ENCODE results near the gene SLC5A5.

The SLC5A5 gene

DNA sequence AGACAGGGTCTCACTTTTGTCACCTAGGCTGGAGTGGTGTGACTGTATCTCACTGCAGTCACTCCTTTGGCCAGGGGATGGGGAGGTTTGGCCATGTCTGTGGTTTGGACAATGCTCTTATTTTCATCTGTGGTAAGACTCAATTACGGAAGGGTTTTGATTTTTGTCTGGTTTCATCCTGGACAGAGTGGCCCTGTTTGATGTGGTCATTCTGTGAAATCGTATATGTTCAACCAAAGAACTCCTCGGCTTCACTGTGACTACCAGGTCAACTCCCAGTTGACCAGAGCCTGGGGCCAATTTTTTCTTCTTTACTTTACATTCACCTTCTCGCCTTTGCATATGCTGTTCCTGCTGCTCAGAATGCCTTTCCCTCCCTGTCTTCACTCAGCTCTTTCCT, 54.3 kb downstream of the SLC5A5 start:
- no peak for DNase-seq

DNA sequence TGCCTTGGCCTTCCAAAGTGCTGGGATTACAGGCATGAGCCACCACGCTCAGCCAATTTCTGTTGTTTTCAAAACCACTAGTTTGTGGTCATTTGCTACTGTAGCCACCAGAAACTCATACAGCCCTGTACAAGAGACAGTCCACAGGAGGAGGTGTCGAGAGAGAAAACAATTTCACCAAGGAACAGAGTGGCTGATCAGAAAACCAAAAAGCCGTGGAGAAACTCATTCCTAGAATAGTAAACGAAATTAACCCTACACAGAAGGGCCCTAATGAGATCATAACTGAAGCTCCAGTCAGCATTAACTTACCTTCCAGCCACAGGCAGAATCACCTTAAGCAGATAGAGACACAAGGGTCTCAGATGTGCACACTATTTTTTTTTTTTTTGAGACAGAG, 57.3 kb downstream of the SLC5A5 start:
- DNase-seq = no peak

DNA sequence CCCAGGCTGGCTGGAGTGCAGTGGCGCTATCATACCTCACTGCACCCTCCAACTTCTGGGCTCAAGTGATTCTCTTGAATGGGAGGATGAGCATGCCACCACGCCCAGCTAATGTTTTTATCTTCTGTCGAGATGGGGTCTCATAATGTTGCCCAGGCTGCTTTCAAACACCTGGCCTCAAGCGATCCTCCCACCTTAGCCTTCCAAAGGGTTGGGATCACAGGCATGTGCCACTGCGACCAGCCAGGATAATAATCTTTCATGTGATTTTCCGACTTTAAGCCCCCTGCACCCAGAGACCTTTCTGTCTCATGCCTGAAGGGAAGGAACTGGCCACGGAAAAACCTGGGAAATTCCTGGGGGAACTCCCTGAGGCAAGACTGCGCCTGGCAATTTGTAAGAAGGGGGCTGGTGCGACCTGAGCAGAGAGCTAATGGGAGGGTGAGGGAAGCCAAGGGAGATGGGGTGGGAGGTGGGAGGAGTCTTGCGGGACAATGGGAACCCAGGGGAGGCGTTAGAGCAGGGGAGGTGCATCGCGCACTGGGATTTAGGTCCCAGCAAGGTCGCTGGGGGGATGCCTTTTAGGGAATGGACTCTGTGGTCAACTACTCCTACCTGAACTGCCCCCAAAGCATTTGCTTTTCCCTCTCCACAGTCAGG, 59.9 kb downstream of the SLC5A5 start:
- no peak for DNase-seq

DNA sequence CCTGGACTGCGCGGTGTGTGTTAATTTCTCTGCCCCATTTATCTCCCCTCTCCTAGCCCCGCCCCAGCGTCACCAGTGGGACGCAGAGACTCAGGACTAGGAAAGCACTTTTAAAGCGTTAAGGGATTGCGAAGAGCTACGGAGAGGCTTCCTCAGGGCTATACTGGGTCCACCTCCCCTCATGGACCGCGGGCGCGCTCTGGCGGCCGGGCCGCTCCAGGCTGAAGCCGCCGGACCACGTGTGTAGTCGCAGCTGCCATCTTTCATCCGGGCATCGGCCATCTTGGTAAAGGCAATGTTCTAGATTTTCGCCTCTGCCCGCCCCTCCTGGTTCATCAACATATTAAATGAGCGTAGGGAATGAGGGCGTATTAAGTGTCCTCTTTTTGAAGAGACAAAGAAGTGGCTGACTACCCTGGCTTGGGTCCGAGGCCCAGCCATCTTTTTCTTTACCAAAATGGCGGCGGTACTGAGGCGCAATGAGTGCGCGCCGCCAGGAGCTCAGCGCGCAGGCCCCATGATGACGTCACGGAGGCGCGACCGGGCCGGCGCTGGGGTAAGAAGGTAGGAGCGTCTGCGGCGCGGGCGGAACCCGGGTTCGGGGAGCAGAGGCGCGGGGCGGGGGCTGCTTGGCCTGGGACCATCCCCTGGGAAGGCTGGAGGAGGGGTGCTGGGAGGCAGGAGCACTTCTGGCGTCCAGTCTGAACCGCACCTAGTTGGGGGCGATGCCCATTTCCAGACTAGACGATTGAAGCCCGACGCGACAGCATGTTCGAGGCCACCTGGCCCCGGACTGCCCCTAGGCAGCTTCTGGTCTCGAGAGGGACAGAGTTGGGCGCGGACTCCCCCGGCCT, 61.0 kb downstream of the SLC5A5 start, which contains the start of gene CCDC124:
Gene CCDC124, plus strand, starts transcription at position 531 of the 854 bp plus-strand sequence. CDS start 3,406 bp downstream, outside the sequence.
- DNase-seq = peak; percentile 82

DNA sequence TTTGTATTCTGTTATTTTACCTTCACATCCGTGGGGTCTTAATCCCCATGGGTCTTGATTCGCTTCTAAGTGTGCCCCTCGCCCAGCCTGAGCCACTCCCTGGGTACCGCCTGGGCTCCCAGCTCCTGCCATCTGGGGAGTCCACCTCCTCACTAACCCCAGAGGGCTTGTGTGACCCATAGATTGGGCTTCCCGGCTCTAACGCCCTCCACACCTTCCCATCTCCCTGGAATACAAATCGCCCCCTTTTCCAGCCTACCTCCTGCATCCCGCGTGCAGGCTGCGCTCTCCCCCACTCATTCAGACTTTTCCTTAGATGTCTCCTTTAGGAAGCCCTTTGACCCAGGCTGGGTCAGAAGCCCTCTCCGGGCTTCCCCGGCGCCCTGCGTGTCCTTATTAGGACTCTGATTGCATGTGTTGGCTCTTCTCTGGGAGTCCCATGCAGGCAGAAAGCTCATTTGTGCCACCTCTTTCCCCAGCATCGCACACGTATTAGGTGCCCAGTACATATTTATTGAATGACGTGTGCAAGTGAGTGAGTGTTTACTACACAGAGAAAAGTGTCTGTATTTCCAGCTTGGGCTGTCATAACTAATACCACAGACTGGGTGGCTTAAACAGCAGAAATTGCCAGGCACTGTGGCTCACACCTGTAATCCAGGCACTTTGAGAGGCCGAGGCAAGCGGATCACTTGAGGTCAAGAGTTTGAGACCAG, 61.8 kb downstream of the SLC5A5 start:
- peak; percentile 54 for DNase-seq

DNA sequence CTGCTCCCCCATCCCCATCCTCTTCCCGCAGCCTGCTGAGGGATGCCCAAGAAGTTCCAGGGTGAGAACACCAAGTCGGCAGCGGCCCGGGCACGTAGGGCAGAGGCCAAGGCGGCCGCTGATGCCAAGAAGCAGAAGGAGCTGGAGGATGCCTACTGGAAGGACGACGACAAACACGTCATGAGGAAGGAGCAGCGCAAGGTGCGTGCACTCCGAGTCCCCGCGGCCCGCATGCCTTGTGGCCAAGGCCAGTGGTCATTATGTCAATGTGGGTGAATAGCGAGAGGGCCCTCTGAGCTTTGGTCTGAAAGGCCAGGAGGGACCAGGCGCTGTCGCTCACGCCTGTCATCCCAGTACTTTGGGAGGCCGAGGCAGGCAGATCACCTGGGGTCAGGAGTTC, 64.6 kb downstream of the SLC5A5 start:
- DNase-seq = no peak

DNA sequence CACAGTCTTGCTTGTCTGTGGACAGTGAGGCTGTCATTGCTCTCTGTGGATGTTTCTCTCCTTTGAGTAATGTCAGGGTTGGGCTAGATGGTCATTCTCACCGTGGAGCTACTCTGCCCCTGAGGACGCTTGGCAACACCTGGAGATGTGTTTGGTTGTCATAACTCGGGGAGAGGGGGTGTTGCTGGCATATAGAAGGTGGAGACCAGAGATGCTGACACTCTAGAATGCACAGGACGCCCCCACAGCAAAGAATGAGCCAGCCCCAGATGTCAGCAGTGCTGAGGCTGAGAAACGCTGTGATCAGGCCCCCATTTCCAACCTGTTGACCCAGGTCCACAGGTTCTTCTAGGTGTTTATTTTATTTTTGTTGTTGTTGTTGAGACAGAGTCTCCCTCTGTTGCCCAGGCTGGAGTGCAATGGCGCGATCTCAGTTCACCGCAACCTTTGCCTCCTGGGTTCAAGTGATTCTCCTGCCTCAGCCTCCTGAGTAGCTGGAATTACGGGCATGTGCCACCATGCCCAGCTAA, 65.7 kb downstream of the SLC5A5 start:
- DNase-seq = no peak

DNA sequence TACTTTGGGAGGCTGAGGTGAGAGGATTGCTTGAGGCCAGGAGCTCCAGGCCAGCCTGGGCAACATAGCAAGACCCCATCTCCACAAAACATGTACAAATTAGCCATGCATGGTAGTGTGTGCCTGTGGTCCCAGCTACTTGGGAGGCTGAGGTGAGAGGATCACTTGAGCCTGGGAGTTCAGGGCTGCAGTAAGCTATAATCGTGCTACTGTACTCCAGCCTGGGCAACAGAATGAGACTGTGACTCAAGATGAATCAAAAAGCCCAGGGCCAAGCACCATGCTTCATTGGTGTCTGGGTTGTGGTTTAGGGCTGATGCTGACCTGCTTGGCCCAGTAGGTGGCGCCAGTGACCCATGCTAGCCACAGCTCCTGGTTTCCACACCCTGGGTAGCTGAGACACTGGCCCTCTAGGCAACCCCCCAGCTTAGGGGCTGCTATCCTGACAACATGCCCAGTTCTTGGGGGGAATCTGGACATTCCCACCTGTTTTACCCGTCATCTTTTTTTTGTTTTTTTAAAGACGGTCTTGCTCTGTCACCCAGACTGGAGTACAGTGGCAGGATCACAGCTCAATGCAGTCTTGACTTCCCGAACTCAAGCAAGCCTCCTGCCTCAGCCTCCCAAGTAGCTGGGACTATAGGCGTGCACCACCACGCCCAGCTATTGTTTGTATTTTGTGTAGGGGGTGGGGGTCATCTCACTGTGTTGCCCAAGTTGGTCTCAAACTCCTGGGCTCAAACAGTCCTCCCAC, 66.5 kb downstream of the SLC5A5 start:
- peak; percentile 87 for DNase-seq

DNA sequence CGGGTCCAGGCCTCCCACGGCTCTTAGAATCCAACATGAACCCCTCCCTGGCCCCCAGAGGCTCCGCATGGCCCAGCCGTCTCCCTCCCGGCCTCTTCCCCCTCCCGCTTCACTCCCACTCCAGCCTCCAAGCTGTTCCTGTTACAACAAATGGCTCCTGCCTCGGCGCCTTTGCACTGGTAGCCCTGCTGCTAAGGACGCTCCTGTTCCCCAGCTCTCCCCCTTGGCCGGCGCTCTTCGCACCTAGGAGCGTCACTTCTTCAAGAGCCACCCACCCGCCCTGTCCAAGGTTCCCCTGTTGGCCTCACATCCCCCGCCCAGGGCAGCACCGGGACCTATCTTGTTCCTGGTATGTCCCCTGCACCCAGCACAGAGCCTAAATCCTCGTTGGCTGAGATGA, 70.4 kb downstream of the SLC5A5 start:
- no peak for DNase-seq

DNA sequence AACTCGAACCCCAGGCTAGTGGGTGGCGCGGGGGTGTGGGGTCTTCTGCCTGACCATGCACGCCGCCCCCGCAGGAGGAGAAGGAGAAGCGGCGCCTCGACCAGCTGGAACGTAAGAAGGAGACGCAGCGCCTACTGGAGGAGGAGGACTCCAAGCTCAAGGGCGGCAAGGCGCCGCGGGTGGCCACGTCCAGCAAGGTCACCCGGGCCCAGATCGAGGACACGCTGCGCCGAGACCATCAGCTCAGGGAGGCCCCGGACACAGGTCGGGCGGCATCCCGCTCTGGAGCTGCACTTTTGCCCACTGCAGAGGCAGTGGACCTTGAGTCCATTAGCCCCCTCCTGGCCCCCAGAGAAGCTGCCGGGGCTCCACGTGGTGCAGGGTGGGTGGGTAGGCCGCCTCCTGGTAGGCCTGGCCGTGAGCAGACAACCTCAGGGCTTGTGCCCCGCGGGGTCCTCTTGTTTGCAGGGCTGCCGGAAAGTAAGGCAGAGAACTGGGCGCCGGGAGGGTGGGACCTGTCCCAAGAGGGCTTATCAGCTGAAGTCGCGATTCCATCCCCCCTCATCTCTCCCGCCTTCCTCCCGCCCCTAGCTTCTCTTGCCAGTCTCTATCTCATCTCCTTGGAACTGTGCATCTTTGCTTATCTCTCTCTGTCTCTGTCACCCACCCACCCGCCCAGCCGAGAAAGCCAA, 71.0 kb downstream of the SLC5A5 start:
- no peak for DNase-seq

DNA sequence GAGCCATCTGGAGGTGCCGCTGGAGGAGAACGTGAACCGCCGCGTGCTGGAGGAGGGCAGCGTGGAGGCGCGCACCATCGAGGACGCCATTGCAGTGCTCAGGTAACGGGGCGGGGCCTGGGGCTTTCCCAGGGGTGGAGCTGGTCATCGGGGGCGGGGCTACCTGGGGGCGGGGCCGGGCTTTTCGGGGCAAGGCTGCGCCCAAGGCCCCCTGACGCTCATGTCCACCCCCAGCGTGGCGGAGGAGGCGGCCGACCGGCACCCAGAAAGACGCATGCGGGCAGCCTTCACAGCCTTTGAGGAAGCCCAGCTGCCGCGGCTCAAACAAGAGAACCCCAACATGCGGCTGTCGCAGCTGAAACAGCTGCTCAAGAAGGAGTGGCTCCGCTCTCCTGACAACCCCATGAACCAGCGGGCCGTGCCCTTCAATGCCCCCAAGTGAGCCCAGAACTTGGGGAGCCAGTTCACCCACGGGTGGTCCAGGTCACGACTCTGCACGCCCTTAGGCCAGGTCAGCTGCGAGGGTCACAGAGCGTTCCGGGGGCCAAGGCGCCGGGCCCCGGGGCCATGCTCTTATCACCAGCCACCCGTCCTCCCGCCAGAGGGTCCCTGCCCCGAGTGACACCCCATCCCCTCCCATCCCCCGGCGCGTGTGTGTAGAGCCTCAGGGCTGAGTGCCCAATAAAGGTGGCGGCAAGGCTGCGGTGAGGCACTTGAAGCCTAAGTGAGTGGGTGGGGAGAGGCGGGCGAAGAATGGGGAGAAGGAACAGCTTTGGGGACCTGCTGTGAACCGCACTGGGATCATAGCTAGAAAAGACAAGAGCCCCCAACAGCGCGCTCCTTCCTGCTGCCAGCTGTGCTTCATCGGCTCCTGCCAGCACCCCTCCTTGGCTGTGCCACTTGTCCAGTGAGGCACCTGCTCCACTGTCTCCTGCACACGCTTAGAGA, 71.8 kb downstream of the SLC5A5 start:
- no peak for DNase-seq

DNA sequence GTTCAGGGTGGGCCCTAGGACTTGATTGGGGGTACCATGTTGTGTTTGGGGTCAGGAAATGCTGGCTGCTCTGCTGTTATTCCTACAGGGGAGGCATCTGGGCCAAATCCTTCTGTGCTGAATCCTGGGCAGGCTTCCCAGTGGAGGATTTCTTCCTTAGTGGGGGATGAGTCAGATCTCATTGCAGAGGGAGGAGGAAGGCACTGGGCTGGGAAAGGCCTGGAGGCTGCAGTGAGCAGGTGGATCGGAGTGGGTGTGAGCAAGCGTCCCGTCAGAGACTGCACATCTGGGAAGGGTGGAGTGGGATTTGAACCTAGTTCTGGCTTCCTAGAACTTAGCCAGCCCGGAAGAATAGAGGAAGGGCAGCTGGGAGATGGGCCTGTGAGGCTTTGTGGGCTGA, 72.6 kb downstream of the SLC5A5 start:
- DNase-seq = peak; percentile 85
